Myometrial cell (primary cell): ENCODE data around the gene PRELID1. TPM values are rescaled to one million over a fixed set of nuclear protein-coding genes. Genes with fewer than 3 reads are reported as not detected.

Experiments used
- total RNA-seq: library from RNA; depleted of rRNA; stranded (reverse); fragments of >200 nt; gene quantifications from 2 replicates; pipeline ENCODE4 v1.2.3, GENCODE V29; 2015

The PRELID1 gene, protein sequence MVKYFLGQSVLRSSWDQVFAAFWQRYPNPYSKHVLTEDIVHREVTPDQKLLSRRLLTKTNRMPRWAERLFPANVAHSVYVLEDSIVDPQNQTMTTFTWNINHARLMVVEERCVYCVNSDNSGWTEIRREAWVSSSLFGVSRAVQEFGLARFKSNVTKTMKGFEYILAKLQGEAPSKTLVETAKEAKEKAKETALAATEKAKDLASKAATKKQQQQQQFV
- 249 and 265 TPM in 2 replicates for total RNA-seq

GRCh38 chr5:177303121-177303924, at the start of gene PRELID1, which contains the start of gene RAB24:
TSS of gene PRELID1 (plus strand) at chr5:177303799. CDS start at chr5:177303986, 187 bp downstream.
TSS of gene RAB24 (minus strand) at chr5:177303719. CDS start at chr5:177303288, 431 bp downstream.

DNA sequence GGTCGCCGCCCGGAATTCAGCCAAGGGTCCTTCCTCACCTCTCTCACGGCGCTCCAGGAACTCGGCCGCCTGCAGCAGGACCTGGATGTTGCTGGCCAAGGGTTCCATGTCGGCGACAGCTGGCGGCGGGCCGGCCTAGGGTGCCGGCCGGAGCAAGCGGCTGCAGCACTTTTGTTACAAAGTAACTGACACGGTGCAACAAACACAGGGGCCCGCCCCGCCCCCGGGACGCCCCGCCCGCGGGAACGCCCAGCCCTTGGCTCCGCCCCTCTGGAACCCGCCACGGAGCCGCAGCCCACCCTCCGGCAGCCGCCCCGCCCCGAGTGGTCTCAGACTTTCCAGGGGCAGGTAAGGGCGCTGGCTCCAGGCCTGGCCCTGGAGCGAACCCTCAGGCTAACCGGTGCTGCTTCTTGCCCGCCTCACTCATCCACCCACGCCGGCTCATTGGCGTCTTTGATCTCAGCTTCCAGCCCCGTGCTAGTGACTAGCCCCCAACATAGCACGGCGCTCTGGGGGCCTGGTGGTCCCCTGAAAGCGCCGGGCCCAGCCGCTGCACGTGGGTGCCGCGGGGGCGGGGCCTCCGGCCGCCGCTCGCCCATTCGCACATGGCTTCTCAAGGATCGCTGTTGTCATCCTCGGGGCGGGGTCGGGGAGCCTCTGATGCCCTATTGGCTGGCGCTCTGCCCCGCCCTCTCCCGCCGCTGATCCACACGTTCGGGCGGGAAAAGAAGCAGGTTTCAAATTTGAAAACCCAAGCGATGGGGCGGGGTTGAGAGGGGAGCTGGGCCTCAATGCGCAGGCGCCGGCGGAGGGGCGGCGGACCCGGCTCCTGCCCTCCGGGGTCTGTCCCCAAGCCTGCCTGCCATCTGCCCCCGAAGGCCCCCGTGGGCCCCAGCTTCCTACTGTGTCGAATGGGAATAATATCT, 8.4 kb downstream of the PRELID1 start, which contains the start of gene MXD3:
Gene MXD3 (minus strand): TSS at position 176 of the 926 bp plus-strand sequence. CDS start 68 bp downstream, at position 108.

GRCh38 chr5:177351392-177352329, 48.1 kb downstream of the PRELID1 start, which contains the start of gene LMAN2:
TSS of gene LMAN2 (minus strand) at chr5:177351668. CDS start at chr5:177351647, 21 bp downstream.

Other genes with a start within 250 kb of the PRELID1 start
- gene FGFR4, start 216.9 kb upstream of the PRELID1 start, total RNA-seq = 0.29 and 1.6 TPM in 2 replicates
- 17.6 and 18.8 TPM in 2 replicates for gene NSD1, start 170.0 kb upstream of the PRELID1 start, total RNA-seq
- gene RAB24, start 80 bp upstream of the PRELID1 start, total RNA-seq = 25.9 and 29.8 TPM in 2 replicates
- 31.1 and 85.1 TPM in 2 replicates for gene MXD3, start 8.1 kb downstream of the PRELID1 start, total RNA-seq
- 312 and 382 TPM in 2 replicates for gene LMAN2, start 47.9 kb downstream of the PRELID1 start, total RNA-seq
- gene RGS14, start 54.1 kb downstream of the PRELID1 start, total RNA-seq = 4.9 and 15.1 TPM in 2 replicates
- not detected in 2 replicates for gene SLC34A1, start 80.6 kb downstream of the PRELID1 start, total RNA-seq
- not detected in 2 replicates for gene PFN3, start 96.9 kb downstream of the PRELID1 start, total RNA-seq
- 2.8 TPM in 1 of 2 replicates, not detected in the other for gene F12, start 105.8 kb downstream of the PRELID1 start, total RNA-seq
- gene GRK6, start 122.9 kb downstream of the PRELID1 start, total RNA-seq = 48.4 and 55.9 TPM in 2 replicates
- 19.5 and 30.3 TPM in 2 replicates for gene PRR7, start 143.0 kb downstream of the PRELID1 start, total RNA-seq
- gene DBN1, start 169.8 kb downstream of the PRELID1 start, total RNA-seq = 348 and 392 TPM in 2 replicates
- gene PDLIM7, start 193.8 kb downstream of the PRELID1 start, total RNA-seq = 237 and 285 TPM in 2 replicates
- 1.2 TPM in 1 of 2 replicates, not detected in the other for gene DOK3, start 206.0 kb downstream of the PRELID1 start, total RNA-seq
- gene DDX41, start 213.2 kb downstream of the PRELID1 start, total RNA-seq = 94.8 and 97.7 TPM in 2 replicates